GM19397 (cell line): Measurements from ENCODE around the gene SZRD1.
A peak's percentile ranks its signal among the peaks of the same experiment; 100 is the strongest.
"Not testable (repeated sequence)": the region's sequence is repeated elsewhere in the genome, so short reads cannot be mapped to it uniquely, and the experiment has no call there.

Experiments used
- ATAC-seq: cut with Tn5 transposase; IDR thresholded peaks from one replicate; pipeline ENCODE4 v1.9.1; 2021; ENCODE audit warnings: mild to moderate bottlenecking, moderate library complexity; ENCODE audit not compliant: unreplicated experiment

Gene SZRD1, protein sequence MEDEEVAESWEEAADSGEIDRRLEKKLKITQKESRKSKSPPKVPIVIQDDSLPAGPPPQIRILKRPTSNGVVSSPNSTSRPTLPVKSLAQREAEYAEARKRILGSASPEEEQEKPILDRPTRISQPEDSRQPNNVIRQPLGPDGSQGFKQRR

GRCh38 chr1:16366722-16367257 lies at the start of gene SZRD1:
Gene SZRD1 (plus strand): TSS chr1:16367242. CDS start chr1:16367258, 16 bp downstream.
- ATAC-seq, result peak; percentile 79

- no peak for ATAC-seq
Observed at GRCh38 chr1:16318555-16318954, 48.5 kb upstream of the SZRD1 start.

DNA sequence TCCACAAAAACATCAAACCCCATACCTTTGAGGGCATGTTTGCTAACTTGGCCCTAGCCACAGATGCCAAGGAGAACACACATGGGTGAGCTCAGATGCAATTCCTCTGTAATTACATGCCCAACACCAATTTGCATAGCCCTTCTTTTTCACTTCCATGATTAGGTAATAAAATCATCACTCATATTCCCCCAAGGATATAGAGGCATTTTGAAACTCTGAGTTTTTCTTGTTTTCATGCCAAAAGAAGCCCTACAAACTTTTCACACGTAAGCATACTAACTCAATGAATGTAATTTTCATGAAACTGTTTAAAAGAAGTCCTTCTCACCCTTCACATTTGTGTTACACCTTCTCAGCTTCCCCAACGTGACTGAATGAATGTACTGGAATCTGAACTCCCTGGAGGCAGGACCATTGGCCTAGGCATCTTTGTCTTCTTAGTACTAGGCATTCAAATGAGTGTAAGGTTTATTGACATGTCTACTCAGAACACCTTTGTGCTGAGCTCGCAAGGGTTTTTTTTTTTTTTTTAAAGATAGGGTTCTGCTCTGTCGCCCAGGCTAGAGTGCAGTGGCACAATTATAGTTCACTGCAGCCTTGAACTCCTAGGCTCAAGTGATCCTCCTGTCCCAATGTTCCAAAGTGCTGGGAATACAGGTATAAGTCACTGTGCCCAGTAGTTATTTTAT lies 45.7 kb upstream of the SZRD1 start:
- no peak for ATAC-seq

DNA sequence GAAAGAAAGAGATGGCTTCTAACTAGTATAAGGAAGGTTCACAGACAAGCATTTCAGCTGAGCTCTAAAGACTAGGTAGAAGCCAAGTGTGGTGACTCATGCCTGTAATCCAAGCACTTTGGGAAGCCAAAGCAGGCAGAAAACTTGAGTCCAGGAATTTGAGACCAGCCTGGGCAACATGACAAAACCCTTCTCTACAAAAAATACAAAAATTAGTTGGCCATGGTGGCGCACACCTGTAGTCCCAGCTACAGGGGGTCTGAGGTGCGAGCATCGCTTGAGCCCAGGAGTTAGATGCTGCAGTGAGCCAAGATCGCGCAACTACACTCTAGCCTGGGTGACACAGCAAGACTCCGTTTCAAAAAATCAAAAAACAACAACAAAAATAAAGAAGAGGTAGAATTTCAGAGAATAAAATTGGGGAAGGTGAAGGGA lies 42.6 kb upstream of the SZRD1 start:
- ATAC-seq, result no peak

- no peak for ATAC-seq
Observed at GRCh38 chr1:16326833-16327404, 40.1 kb upstream of the SZRD1 start.

GRCh38 chr1:16334655-16335340 lies 32.2 kb upstream of the SZRD1 start:
- no peak for ATAC-seq

- no peak for ATAC-seq
Observed at GRCh38 chr1:16338961-16339360, 28.1 kb upstream of the SZRD1 start.

- ATAC-seq, result no peak
Observed at GRCh38 chr1:16340673-16341072, 26.4 kb upstream of the SZRD1 start.

DNA sequence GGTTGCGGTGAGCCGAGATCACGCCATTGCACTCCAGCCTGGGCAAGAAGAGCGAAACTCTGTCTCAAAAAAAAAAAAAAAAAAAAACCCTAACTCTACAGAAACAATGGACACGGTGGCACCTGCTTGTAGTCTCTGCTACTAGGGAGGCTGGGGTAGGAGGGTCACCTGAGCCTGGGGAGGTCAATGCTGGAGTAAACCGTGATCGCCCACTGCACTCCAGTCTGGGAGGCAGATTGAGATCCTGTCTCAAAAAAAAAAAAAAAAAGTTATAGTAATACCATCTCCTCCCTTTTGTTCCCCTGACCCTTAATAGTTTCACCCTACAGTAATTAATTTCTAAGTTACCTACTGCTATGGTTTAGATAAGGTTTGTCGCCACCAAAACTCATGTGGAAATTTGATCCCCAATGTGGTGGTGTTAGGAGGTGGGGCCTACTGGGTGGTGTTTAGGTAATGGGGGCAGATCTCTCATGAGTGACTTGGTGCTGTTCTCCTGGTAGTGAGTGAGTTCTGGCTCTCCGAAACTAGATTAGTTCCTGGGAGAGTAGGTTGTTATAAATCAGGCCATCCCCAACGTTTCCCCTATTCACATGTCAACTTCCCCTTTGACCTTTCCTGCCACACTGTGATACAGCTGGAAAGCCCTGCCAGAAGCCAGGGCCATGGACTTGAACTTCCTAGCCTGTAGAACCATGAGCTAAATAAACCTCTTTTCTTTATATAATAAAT lies 24.5 kb upstream of the SZRD1 start:
- ATAC-seq, result no peak

DNA sequence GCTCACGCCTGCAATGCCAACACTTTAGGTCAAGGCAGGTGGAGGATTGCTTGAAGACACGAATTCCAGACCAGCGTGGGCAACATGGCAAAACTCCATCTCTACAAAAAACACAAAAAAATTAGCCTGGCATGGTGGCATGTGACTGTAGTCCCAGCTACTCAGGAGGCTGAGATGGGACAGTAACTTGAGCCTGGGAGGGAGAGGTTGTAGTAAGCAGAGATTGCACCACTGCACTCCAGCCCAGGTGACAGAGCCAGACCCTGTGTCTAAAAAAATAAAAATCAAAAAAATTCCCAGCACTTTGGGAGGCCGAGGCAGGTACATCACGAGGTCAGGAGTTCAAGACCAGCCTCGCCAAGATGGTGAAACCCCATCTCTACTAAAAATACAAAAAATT lies 23.8 kb upstream of the SZRD1 start:
- not testable (repeated sequence) for ATAC-seq

DNA sequence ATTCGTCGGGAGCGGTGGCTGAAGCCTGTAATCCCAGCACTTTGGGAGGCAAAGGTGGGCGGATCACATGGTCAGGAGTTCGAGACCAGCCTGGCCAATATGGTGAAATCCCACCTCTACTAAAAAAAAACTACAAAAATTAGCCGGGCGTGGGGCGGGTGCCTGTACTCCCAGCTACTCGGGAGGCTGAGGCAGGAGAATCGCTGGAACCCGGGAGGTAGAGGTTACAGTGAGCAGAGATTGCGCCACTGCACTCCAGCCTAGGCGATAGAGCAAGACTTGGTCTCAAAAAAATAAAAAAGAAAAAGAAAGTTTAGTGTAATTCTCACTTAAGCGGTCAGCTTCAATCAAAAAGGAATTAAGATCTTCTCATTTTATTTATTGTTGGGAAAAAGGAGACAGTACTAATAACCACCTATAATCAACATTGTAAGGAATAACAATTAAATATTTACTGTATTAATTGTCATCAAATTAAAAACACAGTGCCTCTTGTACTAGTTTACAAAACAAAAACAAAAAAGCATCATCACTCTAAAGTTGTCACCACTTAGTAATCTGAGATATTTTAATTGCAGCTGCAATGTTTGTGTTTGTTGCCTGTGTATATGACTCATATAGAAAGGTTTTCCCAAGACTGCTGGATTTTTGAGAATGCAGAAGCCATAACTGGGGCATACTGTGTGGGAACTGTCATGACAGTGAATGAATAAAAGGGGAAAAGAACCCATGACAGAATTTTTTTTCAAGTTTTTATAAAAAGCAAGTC lies 18.4 kb upstream of the SZRD1 start:
- ATAC-seq, result no peak

- ATAC-seq, result no peak
Observed at GRCh38 chr1:16349847-16350406, 17.1 kb upstream of the SZRD1 start.

GRCh38 chr1:16351456-16351993 lies 15.5 kb upstream of the SZRD1 start:
- ATAC-seq, result no peak

DNA sequence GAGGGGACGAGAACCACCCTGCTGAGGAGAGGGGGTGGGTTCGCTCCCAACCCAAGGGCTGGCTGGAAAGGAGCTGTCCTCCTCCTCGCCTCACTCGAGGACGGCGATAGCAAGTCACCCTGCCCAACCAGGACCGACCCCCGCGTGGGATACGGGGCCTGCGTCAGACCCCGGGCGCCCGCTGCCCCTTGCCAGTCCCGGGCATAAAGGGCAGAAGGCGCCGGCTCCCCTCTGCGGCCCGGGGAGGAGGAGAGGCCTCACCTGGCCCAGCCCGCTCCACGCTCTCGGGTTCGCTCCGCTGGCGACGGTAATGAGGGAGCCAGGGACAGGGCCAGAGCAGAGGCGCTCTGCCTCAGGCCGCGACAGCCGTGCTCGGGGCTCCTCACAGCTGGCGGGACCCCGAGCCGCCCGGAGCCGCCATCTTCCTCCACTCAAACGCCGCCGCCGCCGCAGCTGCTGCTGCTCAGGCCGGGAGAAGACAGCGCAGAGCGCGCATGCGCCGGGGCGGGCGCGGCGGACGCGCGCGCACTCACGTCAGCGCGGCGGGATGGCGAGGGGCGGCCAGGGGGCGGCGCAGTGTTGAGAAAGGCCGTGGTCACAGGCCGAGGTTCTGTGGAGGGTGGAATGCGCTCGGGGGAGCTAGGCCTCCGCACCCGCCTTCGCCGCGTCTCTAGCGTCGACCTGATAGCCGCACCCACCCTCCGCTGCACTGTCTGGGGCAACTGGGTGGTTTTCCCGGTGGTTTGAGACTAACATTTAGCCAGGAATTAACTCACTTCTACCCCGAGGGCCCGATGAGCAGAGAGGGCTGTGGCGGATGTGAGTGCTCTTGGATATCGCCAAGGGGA lies 14.8 kb upstream of the SZRD1 start, which contains the start of gene FBXO42:
TSS of gene FBXO42 (minus strand) at position 487 of the 848 bp plus-strand sequence. CDS start 37,062 bp downstream, outside the sequence.
- ATAC-seq, result peak; percentile 91

- ATAC-seq, result no peak
Observed at GRCh38 chr1:16352842-16353535, 14.1 kb upstream of the SZRD1 start.

GRCh38 chr1:16354619-16355018 lies 12.4 kb upstream of the SZRD1 start:
- no peak for ATAC-seq

- no peak for ATAC-seq
Observed at GRCh38 chr1:16356867-16357266, 10.2 kb upstream of the SZRD1 start.

- not testable (repeated sequence) for ATAC-seq
Observed at GRCh38 chr1:16365146-16365498, 1.9 kb upstream of the SZRD1 start.
